Measurements from ENCODE around the gene KIAA0513.

KIAA0513 gene

DNA sequence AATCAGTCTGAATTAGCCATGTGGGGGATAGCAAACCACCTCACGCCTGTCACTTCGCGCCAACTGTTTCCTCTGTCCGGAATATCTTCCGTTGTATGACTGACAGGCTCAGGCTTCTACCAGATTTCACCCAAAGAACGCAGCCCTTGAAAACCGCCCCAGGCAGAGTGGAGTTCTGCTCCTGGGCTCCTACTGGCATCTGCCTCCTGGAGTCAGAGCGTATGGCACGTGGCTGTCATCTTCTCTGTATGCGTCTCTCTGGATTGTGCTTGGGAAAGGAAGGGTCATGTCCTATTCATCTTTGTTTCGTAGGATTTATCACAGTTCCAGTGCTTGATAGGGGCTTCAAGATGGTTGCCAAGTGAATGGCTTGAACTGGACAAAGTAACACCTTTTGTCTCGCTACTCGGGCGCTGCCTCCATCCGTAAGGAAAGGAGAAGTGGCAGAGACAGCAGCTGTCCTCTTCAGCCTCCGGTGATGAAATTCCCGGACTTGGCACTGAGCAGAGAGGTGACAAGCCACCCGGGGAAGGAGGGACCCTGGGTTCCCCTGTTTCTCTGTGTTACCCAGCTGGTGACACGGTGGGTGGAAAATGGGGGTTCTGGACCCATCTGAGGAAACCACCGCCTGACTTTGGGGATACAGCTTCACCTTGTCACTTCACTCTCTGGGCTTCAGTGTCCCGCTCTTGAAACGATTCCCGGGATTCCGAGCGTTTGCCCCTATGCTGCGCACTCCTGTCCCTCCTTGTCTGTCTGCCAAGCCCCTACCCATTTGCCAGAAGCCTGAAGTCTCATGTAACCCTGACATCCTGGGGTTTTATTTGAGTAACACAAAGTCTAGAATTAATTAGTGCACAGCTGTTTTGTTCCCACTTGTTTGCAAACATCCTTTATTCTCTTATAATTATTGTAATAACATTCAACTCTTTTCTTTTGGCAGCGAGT is 13.9 kb downstream of the KIAA0513 start:
- DNase-seq (ENCODE audit: extremely low read depth, insufficient read length): no peak
- Histone ChIP-seq H3K27me3 (replicated peaks; ENCODE audit: control insufficient read depth, insufficient read depth, low read length) (no peaks in the 10 kb centered on the region), H3K4me3 (replicated peaks; ENCODE audit: low read depth, low read length) (no peak overlapping the region), H3K36me3 (ENCODE audit: control insufficient read depth, insufficient read depth, low read length) (no peaks in the 10 kb centered on the region; the same call in 1 of the 2 replicates)
- TF ChIP-seq, protein P1, sequence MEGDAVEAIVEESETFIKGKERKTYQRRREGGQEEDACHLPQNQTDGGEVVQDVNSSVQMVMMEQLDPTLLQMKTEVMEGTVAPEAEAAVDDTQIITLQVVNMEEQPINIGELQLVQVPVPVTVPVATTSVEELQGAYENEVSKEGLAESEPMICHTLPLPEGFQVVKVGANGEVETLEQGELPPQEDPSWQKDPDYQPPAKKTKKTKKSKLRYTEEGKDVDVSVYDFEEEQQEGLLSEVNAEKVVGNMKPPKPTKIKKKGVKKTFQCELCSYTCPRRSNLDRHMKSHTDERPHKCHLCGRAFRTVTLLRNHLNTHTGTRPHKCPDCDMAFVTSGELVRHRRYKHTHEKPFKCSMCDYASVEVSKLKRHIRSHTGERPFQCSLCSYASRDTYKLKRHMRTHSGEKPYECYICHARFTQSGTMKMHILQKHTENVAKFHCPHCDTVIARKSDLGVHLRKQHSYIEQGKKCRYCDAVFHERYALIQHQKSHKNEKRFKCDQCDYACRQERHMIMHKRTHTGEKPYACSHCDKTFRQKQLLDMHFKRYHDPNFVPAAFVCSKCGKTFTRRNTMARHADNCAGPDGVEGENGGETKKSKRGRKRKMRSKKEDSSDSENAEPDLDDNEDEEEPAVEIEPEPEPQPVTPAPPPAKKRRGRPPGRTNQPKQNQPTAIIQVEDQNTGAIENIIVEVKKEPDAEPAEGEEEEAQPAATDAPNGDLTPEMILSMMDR (IDR thresholded peaks at IDR 0.05; ENCODE audit: insufficient read depth, low read length, poor library complexity, severe bottlenecking): no peak

DNA sequence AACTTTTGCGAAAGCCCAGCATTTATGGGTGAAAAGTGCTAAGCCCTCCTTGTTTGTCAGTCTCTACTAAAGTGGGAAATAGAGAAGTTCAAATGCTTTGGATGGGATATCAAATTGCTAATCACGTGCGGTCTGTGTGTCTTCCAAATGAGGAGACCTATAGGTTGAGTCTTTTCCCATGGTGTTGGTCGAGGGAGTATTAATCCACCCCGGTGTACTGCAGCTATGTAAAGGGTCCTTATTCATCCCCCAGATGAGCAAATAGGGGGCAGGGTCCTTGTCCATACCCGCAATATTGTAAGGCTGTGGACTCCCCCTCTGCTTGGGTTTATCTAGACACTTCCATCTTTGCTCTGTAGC is 14.6 kb downstream of the KIAA0513 start:
- H3K4me3 ChIP-seq (replicated peaks; ENCODE audit: low read depth, low read length): no peak overlapping the region
- H3K36me3 ChIP-seq (ENCODE audit: control insufficient read depth, insufficient read depth, low read length): no peaks in the 10 kb centered on the region; the same call in 1 of the 2 replicates
- H3K27me3 ChIP-seq (replicated peaks; ENCODE audit: control insufficient read depth, insufficient read depth, low read length): no peaks in the 10 kb centered on the region
- DNase-seq (ENCODE audit: extremely low read depth, insufficient read length): no peak
- TF ChIP-seq, protein P1 (IDR thresholded peaks at IDR 0.05; ENCODE audit: insufficient read depth, low read length, poor library complexity, severe bottlenecking): no peak

DNA sequence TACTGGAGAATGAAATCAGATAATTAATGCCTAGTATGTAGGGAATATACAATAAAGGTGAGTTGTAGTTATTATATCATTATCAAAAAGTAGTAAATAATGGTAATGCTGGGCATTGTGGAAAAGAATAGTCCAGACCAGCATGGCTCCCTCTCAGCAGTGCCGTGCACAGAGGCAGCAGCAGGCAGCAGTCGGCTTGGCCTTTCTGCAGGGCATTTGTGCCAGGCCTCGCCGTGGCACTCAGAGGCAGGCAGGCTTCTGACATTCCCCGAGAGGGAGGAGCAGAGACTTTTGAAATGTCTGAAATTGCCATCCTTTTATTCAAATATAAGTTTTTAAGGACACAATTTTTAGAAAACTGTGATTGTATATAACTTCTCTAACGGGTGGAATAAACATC is 15.0 kb downstream of the KIAA0513 start:
- TF ChIP-seq, protein P1 (IDR thresholded peaks at IDR 0.05; ENCODE audit: insufficient read depth, low read length, poor library complexity, severe bottlenecking): no peak
- no peak overlapping the region for H3K4me3 ChIP-seq (replicated peaks; ENCODE audit: low read depth, low read length)

DNA sequence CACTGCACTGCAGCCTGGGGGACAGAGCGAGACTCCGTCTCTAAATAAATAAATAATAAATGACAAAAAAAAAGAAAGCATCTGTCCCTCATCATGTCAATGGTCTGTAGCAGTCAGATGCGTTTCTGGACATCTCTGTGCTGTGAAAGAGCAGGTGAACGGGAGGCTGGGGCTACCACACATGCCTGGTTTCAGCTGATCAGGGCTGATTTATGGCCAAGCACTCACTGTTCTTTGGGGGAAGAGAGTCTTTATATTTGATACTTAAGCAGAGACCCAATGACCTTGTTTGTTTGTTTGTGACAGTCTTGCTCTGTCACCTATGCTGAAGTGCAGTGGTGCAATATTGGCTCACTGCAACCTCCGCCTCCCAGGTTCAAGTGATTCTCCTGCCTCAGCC is 17.5 kb downstream of the KIAA0513 start:
- no peak for DNase-seq (ENCODE audit: extremely low read depth, insufficient read length)
- H3K27me3 ChIP-seq (replicated peaks; ENCODE audit: control insufficient read depth, insufficient read depth, low read length): no peaks in the 10 kb centered on the region
- H3K36me3 ChIP-seq (ENCODE audit: control insufficient read depth, insufficient read depth, low read length): no peaks in the 10 kb centered on the region; the same call in 1 of the 2 replicates
- TF ChIP-seq, protein P1 (IDR thresholded peaks at IDR 0.05; ENCODE audit: insufficient read depth, low read length, poor library complexity, severe bottlenecking): no peak
- no peak overlapping the region for H3K4me3 ChIP-seq (replicated peaks; ENCODE audit: low read depth, low read length)

More for the DNA sequence above, 15.0 kb downstream of the KIAA0513 start:
- Histone ChIP-seq H3K27me3 (replicated peaks; ENCODE audit: control insufficient read depth, insufficient read depth, low read length) (no peaks in the 10 kb centered on the region), H3K36me3 (ENCODE audit: control insufficient read depth, insufficient read depth, low read length) (no peaks in the 10 kb centered on the region; the same call in 1 of the 2 replicates)
- no peak for DNase-seq (ENCODE audit: extremely low read depth, insufficient read length)

DNA sequence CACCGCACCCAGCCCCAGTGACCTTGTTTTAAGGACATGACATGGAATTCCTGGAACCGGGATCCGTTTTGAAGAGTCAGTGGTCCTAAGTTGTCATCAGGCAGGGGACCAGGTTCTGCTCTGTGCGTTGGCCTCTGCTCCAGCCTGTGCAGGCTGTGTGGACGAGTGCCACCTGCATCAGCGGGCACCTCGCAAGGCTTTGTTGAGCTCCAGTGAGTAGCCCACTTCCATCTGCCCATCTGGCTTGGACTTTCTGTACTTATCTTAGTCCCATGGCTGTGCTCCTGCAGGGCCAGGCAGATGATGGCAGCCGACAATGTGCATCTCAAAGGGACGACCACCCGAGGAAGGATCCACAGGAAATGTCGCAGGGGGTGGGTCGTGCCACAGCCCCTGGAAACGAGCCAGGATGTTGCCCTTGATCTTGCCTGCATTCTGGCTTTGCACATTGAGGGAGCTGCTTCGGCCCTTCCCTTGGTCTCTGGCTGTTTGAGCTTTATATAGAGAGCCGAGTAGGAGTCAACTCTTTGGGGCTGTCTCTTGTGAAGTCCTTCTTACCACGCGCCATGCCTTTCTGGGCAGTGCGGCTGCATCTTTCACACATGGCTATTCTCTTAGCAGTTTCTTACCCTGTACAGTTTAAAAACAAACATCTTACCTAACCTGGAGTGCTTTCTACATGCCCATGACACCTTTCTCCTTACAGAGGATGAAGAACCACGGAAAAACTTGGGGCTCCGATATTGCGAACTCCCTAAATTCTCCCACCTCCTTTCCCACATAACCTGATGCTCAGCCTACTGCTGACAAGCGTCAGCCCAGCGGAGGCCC is 18.3 kb downstream of the KIAA0513 start:
- Histone ChIP-seq H3K36me3 (ENCODE audit: control insufficient read depth, insufficient read depth, low read length) (no peaks in the 10 kb centered on the region; the same call in 1 of the 2 replicates), H3K4me3 (replicated peaks; ENCODE audit: low read depth, low read length) (no peak overlapping the region), H3K27me3 (replicated peaks; ENCODE audit: control insufficient read depth, insufficient read depth, low read length) (no peaks in the 10 kb centered on the region; the same call in 1 of the 2 replicates)
- DNase-seq (ENCODE audit: extremely low read depth, insufficient read length): no peak
- TF ChIP-seq, protein P1 (IDR thresholded peaks at IDR 0.05; ENCODE audit: insufficient read depth, low read length, poor library complexity, severe bottlenecking): no peak
